GM21423 (cell line): ENCODE measurements around the gene APCDD1.
A peak's percentile ranks its signal among the peaks of the same experiment; 100 is the strongest.
"Not testable (repeated sequence)": the region's sequence is repeated elsewhere in the genome, so short reads cannot be mapped to it uniquely, and the experiment has no call there.

ENCODE experiments used
- ATAC-seq: cut with Tn5 transposase; IDR thresholded peaks from one replicate; pipeline ENCODE4 v1.9.1; 2021; ENCODE audit warnings: mild to moderate bottlenecking, moderate library complexity; ENCODE audit not compliant: unreplicated experiment

APCDD1 gene

GRCh38 chr18:10524507-10525370, 70.3 kb downstream of the APCDD1 start:
- no peak for ATAC-seq

DNA sequence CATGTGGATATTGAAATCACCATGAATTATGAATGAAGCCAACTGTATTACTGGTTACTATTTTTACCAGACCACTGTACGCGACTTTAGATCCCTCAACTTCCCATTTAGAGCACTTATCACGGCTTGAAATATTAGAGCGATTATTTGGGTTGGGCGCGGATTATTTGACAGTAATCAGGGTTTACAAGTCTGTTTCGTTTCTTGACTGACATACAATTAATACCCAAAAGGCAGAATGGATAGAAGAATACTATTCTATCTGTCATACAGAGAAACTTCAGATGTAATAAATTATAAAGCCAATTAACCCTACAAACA, 70.9 kb downstream of the APCDD1 start:
- no peak for ATAC-seq

DNA sequence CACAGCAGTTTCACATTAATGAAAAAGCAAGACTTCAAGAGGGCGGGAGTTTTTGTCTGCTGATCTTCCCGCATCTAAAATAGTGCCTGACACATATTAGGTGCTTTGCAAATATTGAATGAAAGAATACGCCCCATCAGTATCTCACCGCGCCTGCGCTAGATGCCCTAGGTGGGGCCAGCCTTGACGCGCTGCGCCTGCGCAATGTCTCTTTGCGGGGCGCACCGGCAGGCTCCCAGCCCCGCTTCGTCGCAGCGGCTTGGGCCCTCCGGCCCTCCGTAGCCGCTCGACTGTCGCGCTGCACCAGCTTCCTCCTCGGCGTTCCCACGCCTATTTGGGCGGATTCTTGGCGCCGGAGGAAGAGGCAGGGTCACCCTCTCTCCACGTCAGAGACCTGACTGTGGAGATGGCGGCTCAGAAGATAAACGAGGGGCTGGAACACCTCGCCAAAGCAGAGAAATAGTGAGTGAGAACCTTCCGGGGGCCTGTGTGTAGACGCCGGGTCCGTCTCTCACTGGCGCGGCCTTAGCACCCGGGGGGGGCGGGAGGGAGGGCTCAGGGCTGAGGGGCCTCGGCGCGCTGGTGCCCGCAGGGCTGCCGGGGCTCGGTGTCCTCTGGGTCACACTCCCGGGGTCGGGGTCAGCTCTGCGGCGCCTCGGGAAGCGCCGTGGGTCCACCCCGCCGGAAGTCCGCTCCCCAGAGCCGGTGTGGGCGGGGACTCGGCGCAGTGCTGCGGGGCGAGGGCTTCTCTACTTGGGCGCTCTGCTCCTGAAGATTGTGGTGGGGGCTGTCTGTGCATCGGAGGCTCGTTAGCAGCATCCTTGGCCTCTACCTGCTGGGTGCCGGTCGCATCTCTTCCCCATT, 71.5 kb downstream of the APCDD1 start, which contains the start of gene NAPG:
Gene NAPG (plus strand): TSS at position 331 of the 864 bp plus-strand sequence. CDS start 76 bp downstream, at position 407.
- ATAC-seq: peak; percentile 80

DNA sequence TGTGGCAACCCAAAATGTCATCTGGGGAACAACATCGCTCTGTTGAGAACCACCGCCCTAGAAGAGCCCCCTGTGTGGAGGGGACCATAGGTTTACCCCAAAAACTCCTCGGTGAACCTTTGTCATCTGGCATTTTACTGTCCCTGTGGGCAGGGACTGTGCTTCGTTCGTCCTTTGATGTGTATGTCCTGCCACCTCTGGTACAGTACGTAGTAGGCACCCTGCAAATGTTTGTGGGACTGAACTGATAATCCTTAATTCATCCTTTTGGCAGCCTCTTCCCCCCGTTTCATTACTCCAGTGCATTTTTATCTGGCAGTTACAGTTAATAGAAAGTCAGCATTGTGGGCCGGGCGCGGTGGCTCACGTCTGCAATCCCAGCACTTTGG, 72.1 kb downstream of the APCDD1 start:
- no peak for ATAC-seq

DNA sequence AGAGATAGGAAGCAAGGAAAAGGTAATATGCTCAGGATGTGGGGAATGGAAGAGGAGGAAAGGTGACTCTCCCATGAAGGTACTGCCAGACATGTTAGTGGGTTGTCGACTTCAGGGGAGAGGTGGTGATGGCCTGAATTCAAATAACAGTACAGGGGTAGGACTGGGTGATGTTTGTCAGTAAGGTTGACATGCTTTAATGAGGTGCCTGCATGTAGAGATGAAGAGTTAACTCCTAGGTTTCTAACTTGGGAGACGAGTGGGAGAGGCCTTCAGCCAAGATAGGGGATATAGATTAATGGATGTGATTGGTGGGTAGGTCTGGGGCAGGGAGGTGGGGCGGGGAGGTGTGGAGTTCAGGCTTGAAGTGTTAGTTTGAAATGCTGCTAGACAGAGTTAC, 74.0 kb downstream of the APCDD1 start:
- ATAC-seq: no peak

DNA sequence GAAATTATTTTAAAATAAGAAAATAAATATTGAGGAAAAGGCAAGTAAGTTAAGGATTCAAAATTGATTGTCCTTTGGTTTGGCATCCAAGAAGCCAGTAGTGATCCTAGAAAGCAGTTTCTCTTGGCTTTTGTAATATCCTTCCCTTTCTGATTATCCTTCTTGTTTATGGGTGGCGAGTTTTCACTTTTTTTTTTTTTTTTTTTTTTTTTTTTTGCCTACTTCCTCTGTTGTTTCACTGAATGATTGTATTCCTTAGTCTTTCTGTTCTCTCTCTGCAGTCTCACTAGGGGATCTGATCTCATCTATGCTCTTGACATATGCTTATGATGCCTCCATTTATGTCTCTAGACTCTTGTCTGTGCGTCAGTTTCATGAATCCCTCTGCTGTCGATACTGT, 75.6 kb downstream of the APCDD1 start:
- ATAC-seq: no peak

GRCh38 chr18:10530852-10531251, 76.4 kb downstream of the APCDD1 start:
- ATAC-seq: no peak

DNA sequence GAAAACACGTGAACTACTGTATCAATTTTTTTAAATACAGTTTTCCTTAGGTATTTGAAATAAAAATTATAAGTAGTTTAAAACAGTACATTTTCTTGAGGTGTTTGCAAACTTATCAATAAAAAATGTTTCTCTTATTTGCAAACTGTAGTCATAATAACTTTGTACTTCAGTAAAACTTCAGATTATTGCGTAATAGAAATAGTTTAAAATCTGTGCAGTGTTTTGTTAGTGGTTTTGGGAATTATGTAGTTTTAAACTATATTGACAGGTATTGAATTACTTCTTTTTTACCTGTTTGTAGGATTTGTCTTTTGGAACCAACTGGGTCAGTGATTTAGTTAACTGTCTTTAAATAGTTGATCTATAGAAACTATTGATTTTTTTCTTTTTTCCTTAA, 78.7 kb downstream of the APCDD1 start:
- no peak for ATAC-seq

GRCh38 chr18:10536280-10536679, 81.8 kb downstream of the APCDD1 start:
- ATAC-seq: no peak

- no peak for ATAC-seq
These were observed 83.3 kb downstream of the APCDD1 start for GRCh38 chr18:10537765-10538164.

DNA sequence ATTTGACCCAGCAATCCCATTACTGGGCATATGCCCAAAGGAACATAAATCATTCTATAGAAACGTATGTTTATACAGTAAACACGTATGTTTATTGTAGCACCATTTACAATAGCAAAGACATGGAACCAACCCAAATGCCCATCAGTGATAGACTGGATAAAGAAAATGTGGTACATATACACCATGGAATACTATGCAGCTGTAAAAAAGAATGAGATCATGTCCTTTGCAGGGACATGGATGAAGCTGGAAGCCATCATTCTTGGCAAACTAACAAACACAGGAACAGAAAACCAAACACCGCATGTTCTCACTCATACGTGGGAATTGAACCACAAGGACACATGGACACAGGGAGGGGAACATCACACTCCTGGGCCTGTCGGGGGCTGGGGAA, 84.7 kb downstream of the APCDD1 start:
- not testable (repeated sequence) for ATAC-seq
